Neural progenitor cell (in vitro differentiated cells): ENCODE data around the gene UNC13B. TPM values are rescaled to one million over a fixed set of nuclear protein-coding genes. Genes with fewer than 3 reads are reported as not detected.
A peak's percentile ranks its signal among the peaks of the same experiment; 100 is the strongest.

Experiments
- DNase-seq: peaks from one replicate; pipeline ENCODE4 v3.0.0-alpha.2; 2016; ENCODE audit warnings: low spot score
- H2AFZ ChIP-seq: fragments of 200-600 bp; sonication (generic); replicated peaks from 2 replicates; pipeline ENCODE4 v1.6.1; 2016; ENCODE audit warnings: antibody characterized with exemption
- H3F3A ChIP-seq: fragments of 200-600 bp; sonication (generic); 2 replicates; pipeline ENCODE4 v1.6.1; 2016; ENCODE audit warnings: antibody characterized with exemption, low read depth
- H3K27ac ChIP-seq: fragments of 200-600 bp; sonication (generic); 2 replicates; pipeline ENCODE4 v1.5.1; 2016; ENCODE audit warnings: mild to moderate bottlenecking
- H3K27me3 ChIP-seq: fragments of 200-600 bp; sonication (generic); 2 replicates; pipeline ENCODE4 v1.6.1; 2016; ENCODE audit warnings: mild to moderate bottlenecking, moderate library complexity
- H3K36me3 ChIP-seq: fragments of 200-600 bp; sonication (generic); 2 replicates; pipeline ENCODE4 v1.5.1; 2016
- H3K4me1 ChIP-seq: fragments of 200-600 bp; sonication (generic); 2 replicates; pipeline ENCODE4 v1.6.1; 2016; ENCODE audit warnings: mixed run types
- H3K4me2 ChIP-seq: fragments of 200-600 bp; sonication (generic); 2 replicates; pipeline ENCODE4 v1.6.1; 2016
- H3K4me3 ChIP-seq: fragments of 200-600 bp; sonication (generic); 2 replicates; pipeline ENCODE4 v1.5.1; 2016
- H3K79me2 ChIP-seq: fragments of 200-600 bp; sonication (generic); 2 replicates; pipeline ENCODE4 v1.6.1; 2016; ENCODE audit warnings: low read depth
- H3K9ac ChIP-seq: fragments of 200-600 bp; sonication (generic); 2 replicates; pipeline ENCODE4 v1.6.1; 2016
- H3K9me3 ChIP-seq: fragments of 200-600 bp; sonication (generic); 2 replicates; pipeline ENCODE4 v1.5.1; 2016; ENCODE audit warnings: low read depth
- H4K20me1 ChIP-seq: fragments of 200-600 bp; sonication (generic); 2 replicates; pipeline ENCODE4 v1.6.1; 2016; ENCODE audit warnings: low read depth
- H3K27ac Mint-ChIP-seq: 3 replicates; pipeline ENCODE4 v1.8.0; 2021; ENCODE audit warnings: mixed read lengths
- H3K27me3 Mint-ChIP-seq: 2 replicates; pipeline ENCODE4 v1.8.0; 2022; ENCODE audit warnings: low read depth, mild to moderate bottlenecking, inconsistent platforms, moderate library complexity, mixed read lengths; ENCODE audit not compliant: insufficient read depth
- H3K36me3 Mint-ChIP-seq: 3 replicates; pipeline ENCODE4 v1.8.0; 2021; ENCODE audit warnings: mixed read lengths
- H3K4me1 Mint-ChIP-seq: 3 replicates; pipeline ENCODE4 v1.8.0; 2021; ENCODE audit warnings: mixed read lengths
- H3K4me3 Mint-ChIP-seq: 3 replicates; pipeline ENCODE4 v1.8.0; 2021; ENCODE audit warnings: mild to moderate bottlenecking, moderate library complexity, mixed read lengths
- H3K9me3 Mint-ChIP-seq: 3 replicates; pipeline ENCODE4 v1.8.0; 2020; ENCODE audit warnings: mixed read lengths
- CTCF ChIP-seq: fragments of 200-600 bp; sonication (generic); IDR thresholded peaks from 2 replicates; pipeline ENCODE4 v1.5.1; 2017; ENCODE audit warnings: antibody characterized with exemption, mild to moderate bottlenecking
- EZH2 ChIP-seq: fragments of 200-600 bp; sonication (generic); IDR thresholded peaks from 2 replicates; pipeline ENCODE4 v1.6.1; 2017; ENCODE audit warnings: antibody characterized with exemption, mild to moderate bottlenecking, moderate library complexity
- EZH2phosphoT487 ChIP-seq: fragments of 200-600 bp; sonication (generic); IDR thresholded peaks from 2 replicates; pipeline ENCODE4 v1.6.1; 2017; ENCODE audit warnings: antibody characterized with exemption
- total RNA-seq: library from RNA; depleted of rRNA; stranded (reverse); fragments of >200 nt; gene quantifications from 2 replicates; pipeline ENCODE4 v1.2.3, GENCODE V29; 2015; ENCODE audit warnings: low replicate concordance

The UNC13B gene
- total RNA-seq, 1 donor from 2014 or later = 40.7 TPM

GRCh38 chr9:35452481-35452880, 290.7 kb downstream of the UNC13B start:
- no peaks in the 10 kb centered on the region for H3K4me1 Mint-ChIP-seq
- Histone ChIP-seq H3K36me3 (no peaks in the 10 kb centered on the region), H3K79me2 (no peaks in the 10 kb centered on the region), H3K27me3 (peaks cover 39% of the 10 kb centered on the region), H3K27ac (no peak overlapping the region), H3K9ac (no peak overlapping the region), H4K20me1 (no peaks in the 10 kb centered on the region), H3K9me3 (no peaks in the 10 kb centered on the region), H3K4me3 (no peak overlapping the region), H3K4me1 (peaks cover 10% of the 10 kb centered on the region), H2AFZ (no peak overlapping the region), H3K4me2 (no peak overlapping the region), H3F3A (no peaks in the 10 kb centered on the region)
- DNase-seq = no peak
- TF ChIP-seq EZH2phosphoT487 (no peak), EZH2 (no peak), CTCF (peak; percentile 19)
- peaks cover 13% of the 10 kb centered on the region for H3K9me3 Mint-ChIP-seq
- no peak overlapping the region for H3K4me3 Mint-ChIP-seq
- peaks cover 6% of the 10 kb centered on the region for H3K27me3 Mint-ChIP-seq
- H3K27ac Mint-ChIP-seq = no peak overlapping the region
- H3K36me3 Mint-ChIP-seq = no peaks in the 10 kb centered on the region

- Histone ChIP-seq H3F3A (no peaks in the 10 kb centered on the region), H3K4me3 (no peak overlapping the region), H3K9ac (no peak overlapping the region), H3K79me2 (no peaks in the 10 kb centered on the region), H3K4me1 (peaks cover 10% of the 10 kb centered on the region), H4K20me1 (no peaks in the 10 kb centered on the region), H2AFZ (no peak overlapping the region), H3K4me2 (no peak overlapping the region), H3K9me3 (no peaks in the 10 kb centered on the region), H3K36me3 (no peaks in the 10 kb centered on the region), H3K27ac (no peak overlapping the region), H3K27me3 (peaks cover 26% of the 10 kb centered on the region)
- H3K27ac Mint-ChIP-seq = no peak overlapping the region
- peaks cover 13% of the 10 kb centered on the region for H3K9me3 Mint-ChIP-seq
- no peaks in the 10 kb centered on the region for H3K4me1 Mint-ChIP-seq
- H3K4me3 Mint-ChIP-seq = no peak overlapping the region
- H3K27me3 Mint-ChIP-seq = peaks cover 6% of the 10 kb centered on the region
- no peak for DNase-seq
- TF ChIP-seq EZH2phosphoT487 (no peak), EZH2 (no peak), CTCF (no peak)
- no peaks in the 10 kb centered on the region for H3K36me3 Mint-ChIP-seq
These were observed 292.0 kb downstream of the UNC13B start for GRCh38 chr9:35453786-35454185.

Other genes starting within 250 kb of the UNC13B start
- gene PHF24, start 203.7 kb upstream of the UNC13B start, total RNA-seq = 0.71 and 1.8 TPM in 2 replicates
- 17.4 and 26.9 TPM in 2 replicates for gene DNAJB5, start 172.3 kb upstream of the UNC13B start, total RNA-seq
- gene VCP, start 89.4 kb upstream of the UNC13B start, total RNA-seq = 238 and 309 TPM in 2 replicates
- gene FANCG, start 82.1 kb upstream of the UNC13B start, total RNA-seq = 89.4 and 97.1 TPM in 2 replicates
- gene PIGO, start 65.4 kb upstream of the UNC13B start, total RNA-seq = 12.3 and 21.6 TPM in 2 replicates
- gene STOML2, start 58.9 kb upstream of the UNC13B start, total RNA-seq = 114 and 130 TPM in 2 replicates
- 8.5 and 19.8 TPM in 2 replicates for gene ATOSB, start 46.1 kb upstream of the UNC13B start, total RNA-seq